ENCODE results near the gene MARCHF10. TPM values are rescaled to one million over a fixed set of nuclear protein-coding genes. Genes with fewer than 3 reads are reported as not detected.
"Not testable (repeated sequence)": the region's sequence is repeated elsewhere in the genome, so short reads cannot be mapped to it uniquely, and the experiment has no call there.

MARCHF10 gene
- total RNA-seq, 1 donor from 2014 or later: not detected

DNA sequence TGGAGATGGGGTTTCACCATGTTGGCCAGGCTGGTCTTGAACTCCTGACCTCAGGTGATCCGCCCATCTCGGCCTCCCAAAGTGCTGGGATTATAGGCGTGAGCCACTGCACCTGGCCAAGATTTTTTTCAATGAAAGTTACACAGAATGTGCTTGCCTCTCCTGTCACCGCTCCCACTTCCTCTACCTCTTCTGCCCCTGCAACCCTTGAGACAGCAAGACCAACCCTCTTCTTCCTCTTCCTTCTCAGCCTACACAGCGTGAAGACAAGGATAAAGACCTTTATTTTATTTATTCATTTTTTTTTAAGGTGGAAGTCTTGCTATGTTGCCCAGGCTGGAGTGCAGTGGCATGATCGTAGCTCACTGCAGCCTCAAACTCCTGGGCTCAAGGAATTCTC lies 23.0 kb upstream of the MARCHF10 start:
- H3K9me3 Mint-ChIP-seq; H3K27ac Mint-ChIP-seq; H3K4me1 Mint-ChIP-seq (ENCODE audit: low read depth); H3K27me3 Mint-ChIP-seq (ENCODE audit: insufficient read depth); DNase-seq (ENCODE audit: low spot score); H3K36me3 Mint-ChIP-seq (ENCODE audit: low read depth); intact Hi-C loops (cut with micrococcal nuclease); H3K4me3 Mint-ChIP-seq: not testable (repeated sequence)

DNA sequence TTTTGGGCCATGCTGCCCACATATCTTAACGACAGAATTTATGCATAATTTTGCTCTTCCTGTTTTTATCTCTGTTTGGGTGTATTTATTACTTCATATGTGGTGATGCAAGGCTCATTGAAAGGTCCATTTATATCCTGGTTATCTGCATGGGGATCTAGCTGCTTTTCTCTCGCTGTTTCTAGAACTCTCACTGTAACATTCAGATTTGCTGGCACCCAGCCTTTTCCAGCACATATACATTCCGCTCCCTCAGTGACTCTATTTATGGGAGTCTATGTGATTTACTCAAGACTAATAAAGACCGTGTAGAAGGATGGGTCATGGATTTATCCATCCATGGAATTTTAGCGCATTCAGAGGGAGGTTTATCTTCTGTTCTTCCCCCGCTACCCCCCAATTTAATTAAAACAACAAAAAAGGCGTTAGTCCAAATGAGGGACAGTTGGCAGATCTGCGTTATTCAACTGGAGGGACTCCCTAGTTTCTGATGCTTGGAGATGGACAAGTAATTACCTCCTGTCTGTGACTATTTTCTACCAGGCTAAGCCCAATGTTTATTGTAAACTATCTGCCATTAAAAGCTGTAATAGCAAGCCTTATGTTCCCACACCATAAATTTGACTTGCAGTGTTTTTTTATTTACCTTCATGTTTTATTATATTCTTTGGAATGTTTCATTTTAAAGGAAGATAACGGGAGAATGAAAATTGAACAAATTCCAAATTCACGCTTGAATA lies 19.8 kb upstream of the MARCHF10 start:
- Mint-ChIP-seq H3K9me3 (no peaks in the 10 kb centered on the region), H3K27ac (no peak overlapping the region), H3K4me1 (ENCODE audit: low read depth) (no peaks in the 10 kb centered on the region), H3K36me3 (ENCODE audit: low read depth) (no peaks in the 10 kb centered on the region), H3K27me3 (ENCODE audit: insufficient read depth) (peaks cover 4% of the 10 kb centered on the region), H3K4me3 (no peak overlapping the region)
- no peak for DNase-seq (ENCODE audit: low spot score)
- intact Hi-C loops (cut with micrococcal nuclease): no loop called here

- intact Hi-C loops (cut with micrococcal nuclease): no loop called here
- Mint-ChIP-seq H3K27ac (no peak overlapping the region), H3K27me3 (ENCODE audit: insufficient read depth) (peaks cover 4% of the 10 kb centered on the region), H3K4me1 (ENCODE audit: low read depth) (no peaks in the 10 kb centered on the region), H3K36me3 (ENCODE audit: low read depth) (no peaks in the 10 kb centered on the region), H3K4me3 (no peak overlapping the region), H3K9me3 (no peaks in the 10 kb centered on the region)
- no peak for DNase-seq (ENCODE audit: low spot score)
Measured at GRCh38 chr17:62826956-62827355, 18.8 kb upstream of the MARCHF10 start.

GRCh38 chr17:62825182-62825581 lies 17.1 kb upstream of the MARCHF10 start:
- no peak for DNase-seq (ENCODE audit: low spot score)
- no peak overlapping the region for H3K4me3 Mint-ChIP-seq
- intact Hi-C loops (cut with micrococcal nuclease): no loop called here

GRCh38 chr17:62824290-62825131 lies 16.4 kb upstream of the MARCHF10 start:
- no peak for DNase-seq (ENCODE audit: low spot score)
- Mint-ChIP-seq H3K27ac (no peak overlapping the region), H3K27me3 (ENCODE audit: insufficient read depth) (peaks cover 5% of the 10 kb centered on the region), H3K36me3 (ENCODE audit: low read depth) (no peaks in the 10 kb centered on the region), H3K9me3 (no peaks in the 10 kb centered on the region), H3K4me1 (ENCODE audit: low read depth) (no peaks in the 10 kb centered on the region), H3K4me3 (no peak overlapping the region)
- intact Hi-C loops (cut with micrococcal nuclease): no loop called here

More at GRCh38 chr17:62825182-62825581, 17.1 kb upstream of the MARCHF10 start:
- Mint-ChIP-seq H3K9me3 (no peaks in the 10 kb centered on the region), H3K27me3 (ENCODE audit: insufficient read depth) (peaks cover 4% of the 10 kb centered on the region), H3K36me3 (ENCODE audit: low read depth) (no peaks in the 10 kb centered on the region), H3K27ac (no peak overlapping the region), H3K4me1 (ENCODE audit: low read depth) (no peaks in the 10 kb centered on the region)

DNA sequence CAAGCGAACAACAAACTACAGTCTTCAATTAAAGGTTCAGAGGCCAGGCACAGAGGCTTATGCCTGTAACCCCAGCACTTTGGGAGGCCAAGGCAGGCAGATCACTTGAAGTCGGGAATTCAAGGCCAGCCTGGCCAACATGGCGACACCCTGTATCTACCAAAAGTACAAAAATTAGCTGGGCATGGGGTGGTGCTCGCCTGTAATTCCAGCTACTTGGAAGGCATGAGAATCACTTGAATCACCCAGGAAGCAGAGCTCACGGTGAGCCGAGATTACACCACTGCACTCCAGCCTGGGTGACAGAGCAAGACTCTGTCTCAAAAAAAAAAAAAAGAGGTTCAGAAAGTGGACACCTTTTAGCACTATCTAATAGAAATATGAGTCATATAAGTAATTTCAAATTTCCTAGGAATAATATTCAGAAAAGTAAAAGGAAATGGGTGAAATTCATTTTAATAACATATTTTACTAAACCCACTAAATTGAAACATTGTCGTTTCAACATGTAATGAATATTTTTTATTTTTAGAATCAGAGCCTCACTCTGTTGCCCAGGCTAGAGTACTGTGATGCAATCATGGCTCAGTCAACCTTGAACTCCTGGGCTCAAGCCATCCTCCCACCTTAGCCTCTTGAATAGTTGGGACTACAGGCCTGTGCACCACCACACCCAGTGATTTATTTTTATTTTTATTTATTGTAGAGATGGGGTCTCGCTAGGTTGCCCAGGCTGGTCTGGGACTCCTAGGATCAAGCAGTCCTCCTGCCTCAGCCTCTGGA lies 15.2 kb upstream of the MARCHF10 start:
- no peak overlapping the region for H3K27ac Mint-ChIP-seq
- DNase-seq (ENCODE audit: low spot score): no peak
- no peak overlapping the region for H3K4me3 Mint-ChIP-seq
- no peaks in the 10 kb centered on the region for H3K4me1 Mint-ChIP-seq (ENCODE audit: low read depth)
- no peaks in the 10 kb centered on the region for H3K9me3 Mint-ChIP-seq
- peaks cover 5% of the 10 kb centered on the region for H3K27me3 Mint-ChIP-seq (ENCODE audit: insufficient read depth)
- intact Hi-C loops (cut with micrococcal nuclease): no loop called here
- no peaks in the 10 kb centered on the region for H3K36me3 Mint-ChIP-seq (ENCODE audit: low read depth)

GRCh38 chr17:62822080-62822904 lies 14.2 kb upstream of the MARCHF10 start:
- DNase-seq (ENCODE audit: low spot score): no peak
- Mint-ChIP-seq H3K9me3 (no peaks in the 10 kb centered on the region), H3K4me3 (no peak overlapping the region), H3K36me3 (ENCODE audit: low read depth) (no peaks in the 10 kb centered on the region), H3K27me3 (ENCODE audit: insufficient read depth) (peaks cover 5% of the 10 kb centered on the region), H3K4me1 (ENCODE audit: low read depth) (no peaks in the 10 kb centered on the region), H3K27ac (no peak overlapping the region)
- intact Hi-C loops (cut with micrococcal nuclease): no loop called here

GRCh38 chr17:62821189-62822079 lies 13.3 kb upstream of the MARCHF10 start:
- Mint-ChIP-seq H3K27ac (no peak overlapping the region), H3K4me1 (ENCODE audit: low read depth) (no peaks in the 10 kb centered on the region), H3K27me3 (ENCODE audit: insufficient read depth) (peaks cover 5% of the 10 kb centered on the region), H3K36me3 (ENCODE audit: low read depth) (no peaks in the 10 kb centered on the region), H3K9me3 (no peaks in the 10 kb centered on the region), H3K4me3 (no peak overlapping the region)
- no peak for DNase-seq (ENCODE audit: low spot score)
- intact Hi-C loops (cut with micrococcal nuclease): no loop called here

GRCh38 chr17:62819511-62820221 lies 11.6 kb upstream of the MARCHF10 start:
- Mint-ChIP-seq H3K27ac (no peak overlapping the region), H3K9me3 (no peaks in the 10 kb centered on the region), H3K4me3 (no peak overlapping the region), H3K27me3 (ENCODE audit: insufficient read depth) (peaks cover 5% of the 10 kb centered on the region), H3K36me3 (ENCODE audit: low read depth) (no peaks in the 10 kb centered on the region), H3K4me1 (ENCODE audit: low read depth) (no peaks in the 10 kb centered on the region)
- no peak for DNase-seq (ENCODE audit: low spot score)
- intact Hi-C loops (cut with micrococcal nuclease): no loop called here

DNA sequence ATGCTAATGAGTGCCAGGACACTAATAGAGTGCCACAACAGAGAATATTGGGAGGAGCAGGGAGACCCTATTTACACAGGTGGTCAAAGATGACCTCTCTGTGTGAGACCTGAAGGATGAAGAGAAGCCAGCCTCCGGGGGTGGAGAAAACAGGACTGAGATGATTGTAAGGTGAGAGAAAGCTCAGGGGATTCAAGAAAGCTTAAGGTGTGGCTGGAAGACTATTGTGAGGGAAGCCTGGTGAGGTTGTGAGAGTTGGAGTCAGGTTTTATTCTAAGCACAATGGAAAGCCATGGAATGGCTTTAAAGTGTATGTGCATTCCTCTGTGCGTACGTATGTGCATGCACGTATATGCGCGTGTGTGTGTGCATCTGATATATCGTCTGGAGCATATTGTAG lies 10.4 kb upstream of the MARCHF10 start:
- H3K36me3 Mint-ChIP-seq (ENCODE audit: low read depth): no peaks in the 10 kb centered on the region
- DNase-seq (ENCODE audit: low spot score): no peak
- H3K4me1 Mint-ChIP-seq (ENCODE audit: low read depth): no peaks in the 10 kb centered on the region
- no peak overlapping the region for H3K4me3 Mint-ChIP-seq
- intact Hi-C loops (cut with micrococcal nuclease): no loop called here
- H3K9me3 Mint-ChIP-seq: no peaks in the 10 kb centered on the region
- H3K27ac Mint-ChIP-seq: no peak overlapping the region
- peaks cover 9% of the 10 kb centered on the region for H3K27me3 Mint-ChIP-seq (ENCODE audit: insufficient read depth)

DNA sequence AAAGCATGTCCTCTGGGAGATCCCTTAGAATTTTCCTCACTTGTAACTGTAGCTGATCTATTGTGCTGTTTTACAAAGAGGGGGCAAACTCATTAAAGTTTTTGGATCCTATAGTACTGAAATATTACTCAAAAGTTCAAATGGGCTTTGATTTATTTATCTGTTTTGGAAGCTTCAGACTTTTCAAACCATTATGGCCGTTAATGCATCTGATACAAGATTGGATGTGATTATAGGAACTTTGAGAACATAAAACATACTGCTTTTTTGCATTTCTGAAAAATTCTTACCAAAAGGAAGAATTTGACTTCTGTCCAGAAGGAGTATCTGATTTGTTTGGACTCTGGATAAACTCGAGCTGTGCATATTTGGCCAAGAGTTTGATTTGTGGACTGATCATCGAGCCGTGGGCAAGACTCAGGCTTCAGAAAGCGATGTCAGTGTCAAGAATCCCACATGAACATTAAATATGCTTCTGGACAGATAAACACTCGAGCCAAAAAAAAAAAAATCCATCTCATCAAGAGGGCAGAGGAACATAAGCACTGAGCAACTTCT lies 8.2 kb upstream of the MARCHF10 start:
- no peaks in the 10 kb centered on the region for H3K36me3 Mint-ChIP-seq (ENCODE audit: low read depth)
- DNase-seq (ENCODE audit: low spot score): no peak
- peaks cover 19% of the 10 kb centered on the region for H3K27me3 Mint-ChIP-seq (ENCODE audit: insufficient read depth)
- H3K4me3 Mint-ChIP-seq: no peak overlapping the region
- H3K9me3 Mint-ChIP-seq: no peaks in the 10 kb centered on the region
- no peaks in the 10 kb centered on the region for H3K4me1 Mint-ChIP-seq (ENCODE audit: low read depth)
- H3K27ac Mint-ChIP-seq: no peak overlapping the region
- intact Hi-C loops (cut with micrococcal nuclease): no loop called here
